Measurements from ENCODE around the gene HTT. TPM values are rescaled to one million over a fixed set of nuclear protein-coding genes. Genes with fewer than 3 reads are reported as not detected.
"Not testable (repeated sequence)": the region's sequence is repeated elsewhere in the genome, so short reads cannot be mapped to it uniquely, and the experiment has no call there.

HTT gene
- total RNA-seq, 2 donors from 2014 or later = 62.4 to 116 TPM

- Mint-ChIP-seq H3K27ac (peak overlapping the region; percentile 90 to 97), H3K4me1 (ENCODE audit: low read depth in 2 of 2) (peaks cover 49 to 52% of the 10 kb centered on the region in 2 donors), H3K27me3 (no peaks in the 10 kb centered on the region), H3K9me3 (no peaks in the 10 kb centered on the region), H3K36me3 (no peaks in the 10 kb centered on the region), H3K4me3 (peak overlapping the region; percentile 94)
- DNase-seq (ENCODE audit: low spot score) = peak; percentile 58
- no peak for ATAC-seq
These were observed 33.9 kb upstream of the HTT start for GRCh38 chr4:3040452-3041191.

- no peaks in the 10 kb centered on the region for H3K36me3 Mint-ChIP-seq
- no peaks in the 10 kb centered on the region for H3K9me3 Mint-ChIP-seq
- DNase-seq (ENCODE audit: low spot score) = peak; percentile 81
- H3K4me1 Mint-ChIP-seq (ENCODE audit: low read depth in 2 of 2) = peaks cover 56 to 59% of the 10 kb centered on the region in 2 donors
- H3K27ac Mint-ChIP-seq = peak overlapping the region; percentile 90 to 97
- peak; percentile 81 to 89 for ATAC-seq
- no peaks in the 10 kb centered on the region for H3K27me3 Mint-ChIP-seq
- H3K4me3 Mint-ChIP-seq = peak overlapping the region; percentile 94
These were observed 33.0 kb upstream of the HTT start for GRCh38 chr4:3041192-3042142.

GRCh38 chr4:3042226-3042625 is 32.3 kb upstream of the HTT start:
- Mint-ChIP-seq H3K27me3 (no peaks in the 10 kb centered on the region), H3K36me3 (no peaks in the 10 kb centered on the region), H3K4me1 (ENCODE audit: low read depth in 2 of 2) (peaks cover 52 to 55% of the 10 kb centered on the region in 2 donors), H3K4me3 (peak overlapping the region; percentile 94), H3K9me3 (no peaks in the 10 kb centered on the region), H3K27ac (peak overlapping the region; percentile 90 to 97)
- DNase-seq (ENCODE audit: low spot score) (peak; percentile 37), ATAC-seq (no peak)

- ATAC-seq (no peak), DNase-seq (ENCODE audit: low spot score) (peak; percentile 58)
- Mint-ChIP-seq H3K4me1 (ENCODE audit: low read depth in 2 of 2) (peaks cover 50 to 56% of the 10 kb centered on the region in 2 donors), H3K36me3 (no peaks in the 10 kb centered on the region), H3K9me3 (no peaks in the 10 kb centered on the region), H3K27me3 (no peaks in the 10 kb centered on the region), H3K27ac (peak overlapping the region in 1 of 2 donors; percentile 48), H3K4me3 (peak overlapping the region; percentile 21)
These were observed 31.0 kb upstream of the HTT start for GRCh38 chr4:3043282-3044020.

GRCh38 chr4:3044870-3045819 is 29.3 kb upstream of the HTT start:
- Mint-ChIP-seq H3K27me3 (no peaks in the 10 kb centered on the region), H3K4me1 (ENCODE audit: low read depth in 2 of 2) (peaks cover 47 to 56% of the 10 kb centered on the region in 2 donors), H3K27ac (peak overlapping the region; percentile 71 to 92), H3K36me3 (no peaks in the 10 kb centered on the region), H3K4me3 (peak overlapping the region; percentile 42), H3K9me3 (no peaks in the 10 kb centered on the region)
- DNase-seq (ENCODE audit: low spot score) (peak; percentile 86), ATAC-seq (peak; percentile 75 to 82)

GRCh38 chr4:3046162-3046561 is 28.3 kb upstream of the HTT start:
- H3K36me3 Mint-ChIP-seq = no peaks in the 10 kb centered on the region
- peaks cover 47 to 50% of the 10 kb centered on the region in 2 donors for H3K4me1 Mint-ChIP-seq (ENCODE audit: low read depth in 2 of 2)
- peak overlapping the region; percentile 42 for H3K4me3 Mint-ChIP-seq
- H3K27ac Mint-ChIP-seq = peak overlapping the region; percentile 71 to 92
- DNase-seq (ENCODE audit: low spot score) (peak; percentile 22), ATAC-seq (no peak)
- H3K9me3 Mint-ChIP-seq = no peaks in the 10 kb centered on the region
- no peaks in the 10 kb centered on the region for H3K27me3 Mint-ChIP-seq

GRCh38 chr4:3046623-3047022 is 27.9 kb upstream of the HTT start:
- DNase-seq (ENCODE audit: low spot score) (peak; percentile 5), ATAC-seq (no peak)
- Mint-ChIP-seq H3K9me3 (no peaks in the 10 kb centered on the region), H3K4me1 (ENCODE audit: low read depth in 2 of 2) (peaks cover 46 to 47% of the 10 kb centered on the region in 2 donors), H3K27ac (peak overlapping the region; percentile 71 to 92), H3K36me3 (no peaks in the 10 kb centered on the region), H3K4me3 (no peak overlapping the region), H3K27me3 (no peaks in the 10 kb centered on the region)

- peak; percentile 79 to 87 for ATAC-seq
These were observed 26.8 kb upstream of the HTT start for GRCh38 chr4:3047464-3048286.

GRCh38 chr4:3051141-3051897 is 23.2 kb upstream of the HTT start:
- not testable (repeated sequence) for H3K9me3 Mint-ChIP-seq, H3K27ac Mint-ChIP-seq, H3K4me3 Mint-ChIP-seq, H3K27me3 Mint-ChIP-seq, ATAC-seq
- peaks cover 12% of the 10 kb centered on the region for H3K36me3 Mint-ChIP-seq
- peak; percentile 13 for DNase-seq (ENCODE audit: low spot score)
- peaks cover 10 to 14% of the 10 kb centered on the region in 2 donors for H3K4me1 Mint-ChIP-seq (ENCODE audit: low read depth in 2 of 2)

More at GRCh38 chr4:3047464-3048286, 26.8 kb upstream of the HTT start:
- Mint-ChIP-seq H3K9me3 (no peaks in the 10 kb centered on the region), H3K36me3 (no peaks in the 10 kb centered on the region), H3K27ac (peak overlapping the region; percentile 53 to 59), H3K4me1 (ENCODE audit: low read depth in 2 of 2) (peaks cover 36 to 38% of the 10 kb centered on the region in 2 donors), H3K27me3 (no peaks in the 10 kb centered on the region), H3K4me3 (peak overlapping the region; percentile 56)
- peak; percentile 85 for DNase-seq (ENCODE audit: low spot score)

- no peaks in the 10 kb centered on the region for H3K9me3 Mint-ChIP-seq
- no peak overlapping the region for H3K4me3 Mint-ChIP-seq
- DNase-seq (ENCODE audit: low spot score) (no peak), ATAC-seq (no peak)
- no peaks in the 10 kb centered on the region for H3K27me3 Mint-ChIP-seq
- peaks cover 12% of the 10 kb centered on the region for H3K36me3 Mint-ChIP-seq
- no peak overlapping the region for H3K27ac Mint-ChIP-seq
- peaks cover 3 to 5% of the 10 kb centered on the region in 2 donors for H3K4me1 Mint-ChIP-seq (ENCODE audit: low read depth in 2 of 2)
These were observed 20.2 kb upstream of the HTT start for GRCh38 chr4:3054169-3054759.

- Mint-ChIP-seq H3K27me3 (no peaks in the 10 kb centered on the region), H3K9me3 (no peaks in the 10 kb centered on the region), H3K4me3 (no peak overlapping the region), H3K27ac (no peak overlapping the region), H3K4me1 (ENCODE audit: low read depth in 2 of 2) (peaks cover 11 to 23% of the 10 kb centered on the region in 2 donors), H3K36me3 (peaks cover 6% of the 10 kb centered on the region)
- ATAC-seq (no peak), DNase-seq (ENCODE audit: low spot score) (peak; percentile 15)
These were observed 14.5 kb upstream of the HTT start for GRCh38 chr4:3059943-3060342.

Data from natural killer cell treated with Interleukin-12 subunit alpha and Interleukin-12 subunit beta and Interleukin-15 and Interleukin-18, amount 100 ng/mL, for 72 hours (primary cell).